HG03159 (cell line): Measurements from ENCODE around the gene DCTN3.
"Not testable (repeated sequence)": the region's sequence is repeated elsewhere in the genome, so short reads cannot be mapped to it uniquely, and the experiment has no call there.

Experiments
- ATAC-seq: cut with Tn5 transposase; IDR thresholded peaks from one replicate; pipeline ENCODE4 v1.9.1; 2021; ENCODE audit warnings: mild to moderate bottlenecking, moderate library complexity; ENCODE audit not compliant: unreplicated experiment

The DCTN3 gene

GRCh38 chr9:34647651-34648050 lies 27.4 kb upstream of the DCTN3 start:
- ATAC-seq: no peak

GRCh38 chr9:34647084-34647403 lies 26.7 kb upstream of the DCTN3 start:
- no peak for ATAC-seq

GRCh38 chr9:34646211-34647083 lies 26.2 kb upstream of the DCTN3 start, which contains the start of gene GALT:
Gene GALT, plus strand, starts transcription at chr9:34646675. Its CDS starts 30 bp downstream, at chr9:34646705.
- peak; percentile 79 for ATAC-seq

GRCh38 chr9:34644766-34645314 lies 24.5 kb upstream of the DCTN3 start:
- no peak for ATAC-seq

GRCh38 chr9:34642679-34643078 lies 22.4 kb upstream of the DCTN3 start:
- ATAC-seq: no peak

- ATAC-seq: not testable (repeated sequence)
Observed at GRCh38 chr9:34639322-34639721, 19.0 kb upstream of the DCTN3 start.

- no peak for ATAC-seq
Observed at GRCh38 chr9:34638138-34638445, 17.8 kb upstream of the DCTN3 start.

GRCh38 chr9:34637356-34638137 lies 17.3 kb upstream of the DCTN3 start, which contains the start of gene SIGMAR1:
Gene SIGMAR1, minus strand, starts transcription at chr9:34637787. Its CDS starts 90 bp downstream, at chr9:34637697.
- ATAC-seq: peak; percentile 75

GRCh38 chr9:34636791-34637355 lies 16.6 kb upstream of the DCTN3 start:
- no peak for ATAC-seq

GRCh38 chr9:34635556-34635955 lies 15.3 kb upstream of the DCTN3 start:
- no peak for ATAC-seq

GRCh38 chr9:34634551-34635248 lies 14.4 kb upstream of the DCTN3 start:
- ATAC-seq: no peak

GRCh38 chr9:34633851-34634550 lies 13.7 kb upstream of the DCTN3 start:
- ATAC-seq: no peak

- no peak for ATAC-seq
Observed at GRCh38 chr9:34633166-34633565, 12.9 kb upstream of the DCTN3 start.

- no peak for ATAC-seq
Observed at GRCh38 chr9:34630402-34631154, 10.3 kb upstream of the DCTN3 start.

- no peak for ATAC-seq
Observed at GRCh38 chr9:34629491-34629808, 9.2 kb upstream of the DCTN3 start.

- no peak for ATAC-seq
Observed at GRCh38 chr9:34628656-34629490, 8.6 kb upstream of the DCTN3 start, which contains the start of gene ARID3C. Gene ARID3C, minus strand, starts transcription at chr9:34629066. Its CDS starts 1,052 bp downstream, at chr9:34628014.

- no peak for ATAC-seq
Observed at GRCh38 chr9:34627716-34628655, 7.7 kb upstream of the DCTN3 start.

GRCh38 chr9:34625186-34625486 lies 4.8 kb upstream of the DCTN3 start:
- ATAC-seq: no peak
